GM19455 (cell line): ENCODE data around the gene SRMS.

ENCODE experiments used
- ATAC-seq: cut with Tn5 transposase; IDR thresholded peaks from one replicate; pipeline ENCODE4 v1.9.1; 2021; ENCODE audit not compliant: unreplicated experiment

Gene SRMS

GRCh38 chr20:63553933-63554290, 6.4 kb upstream of the SRMS start, which contains the start of gene FNDC11:
Gene FNDC11 (plus strand): TSS chr20:63554159. CDS start chr20:63555664, 1,505 bp downstream.
- no peak for ATAC-seq

- ATAC-seq: no peak
Observed at GRCh38 chr20:63553251-63553932, 5.8 kb upstream of the SRMS start.

- ATAC-seq: no peak
Observed at GRCh38 chr20:63552481-63553249, 5.1 kb upstream of the SRMS start.

- no peak for ATAC-seq
Observed at GRCh38 chr20:63551068-63551467, 3.5 kb upstream of the SRMS start.

- ATAC-seq: no peak
Observed at GRCh38 chr20:63549679-63550282, 2.2 kb upstream of the SRMS start.

GRCh38 chr20:63549019-63549418, 1.5 kb upstream of the SRMS start:
- no peak for ATAC-seq

GRCh38 chr20:63548542-63548941, 993 bp upstream of the SRMS start:
- ATAC-seq: no peak

GRCh38 chr20:63546956-63547724, 409 bp downstream of the SRMS start:
- no peak for ATAC-seq

GRCh38 chr20:63546256-63546955, 1.1 kb downstream of the SRMS start:
- no peak for ATAC-seq

GRCh38 chr20:63545814-63546213, 1.7 kb downstream of the SRMS start:
- ATAC-seq: no peak

GRCh38 chr20:63544958-63545516, 2.5 kb downstream of the SRMS start:
- no peak for ATAC-seq

GRCh38 chr20:63544241-63544957, 3.1 kb downstream of the SRMS start:
- ATAC-seq: no peak

- no peak for ATAC-seq
Observed at GRCh38 chr20:63543733-63544132, 3.8 kb downstream of the SRMS start.

- no peak for ATAC-seq
Observed at GRCh38 chr20:63543131-63543530, 4.4 kb downstream of the SRMS start.

- ATAC-seq: no peak
Observed at GRCh38 chr20:63542696-63543095, 4.9 kb downstream of the SRMS start.

GRCh38 chr20:63542031-63542559, 5.5 kb downstream of the SRMS start:
- no peak for ATAC-seq

GRCh38 chr20:63541371-63541770, 6.2 kb downstream of the SRMS start:
- no peak for ATAC-seq

- no peak for ATAC-seq
Observed at GRCh38 chr20:63540417-63541186, 6.9 kb downstream of the SRMS start.
